Endothelial cell of umbilical vein (primary cell): Measurements from ENCODE around the gene DCHS1.

Source experiments
- GATA2 ChIP-seq: IDR thresholded peaks from 2 replicates; pipeline ENCODE4 v1.7.0; 2011; ENCODE audit warnings: low read depth, mild to moderate bottlenecking, moderate library complexity, mixed read lengths, low read length; ENCODE audit not compliant: insufficient read length, insufficient read depth
- POLR2A ChIP-seq: IDR thresholded peaks from 2 replicates; pipeline ENCODE4 v1.6.1; 2012; ENCODE audit warnings: low read depth, mild to moderate bottlenecking, control low read depth, low read length
- POLR2AphosphoS5 ChIP-seq: IDR thresholded peaks from 2 replicates; pipeline ENCODE4 v1.6.1; 2012; ENCODE audit warnings: low read depth, mild to moderate bottlenecking, control low read depth, low read length, moderate library complexity; ENCODE audit not compliant: insufficient read depth
- TF ChIP-seq, protein P1 (sequence below), 2 donors: IDR thresholded peaks; 1 replicate in 1 of 2; 2 replicates in 1 of 2; pipeline ENCODE4 v1.5.1; 2011; ENCODE audit warnings: low read length in 2 of 2, mild to moderate bottlenecking in 2 of 2, moderate library complexity in 2 of 2, control low read depth in 1 of 2, inconsistent platforms in 1 of 2, low read depth in 1 of 2; ENCODE audit not compliant: insufficient read depth in 1 of 2; ENCODE audit errors: extremely low read depth in 1 of 2
- TF ChIP-seq, protein P2 (sequence below): IDR thresholded peaks from 2 replicates; pipeline ENCODE4 v1.6.1; 2011; ENCODE audit not compliant: insufficient read depth, insufficient read length

DNA sequence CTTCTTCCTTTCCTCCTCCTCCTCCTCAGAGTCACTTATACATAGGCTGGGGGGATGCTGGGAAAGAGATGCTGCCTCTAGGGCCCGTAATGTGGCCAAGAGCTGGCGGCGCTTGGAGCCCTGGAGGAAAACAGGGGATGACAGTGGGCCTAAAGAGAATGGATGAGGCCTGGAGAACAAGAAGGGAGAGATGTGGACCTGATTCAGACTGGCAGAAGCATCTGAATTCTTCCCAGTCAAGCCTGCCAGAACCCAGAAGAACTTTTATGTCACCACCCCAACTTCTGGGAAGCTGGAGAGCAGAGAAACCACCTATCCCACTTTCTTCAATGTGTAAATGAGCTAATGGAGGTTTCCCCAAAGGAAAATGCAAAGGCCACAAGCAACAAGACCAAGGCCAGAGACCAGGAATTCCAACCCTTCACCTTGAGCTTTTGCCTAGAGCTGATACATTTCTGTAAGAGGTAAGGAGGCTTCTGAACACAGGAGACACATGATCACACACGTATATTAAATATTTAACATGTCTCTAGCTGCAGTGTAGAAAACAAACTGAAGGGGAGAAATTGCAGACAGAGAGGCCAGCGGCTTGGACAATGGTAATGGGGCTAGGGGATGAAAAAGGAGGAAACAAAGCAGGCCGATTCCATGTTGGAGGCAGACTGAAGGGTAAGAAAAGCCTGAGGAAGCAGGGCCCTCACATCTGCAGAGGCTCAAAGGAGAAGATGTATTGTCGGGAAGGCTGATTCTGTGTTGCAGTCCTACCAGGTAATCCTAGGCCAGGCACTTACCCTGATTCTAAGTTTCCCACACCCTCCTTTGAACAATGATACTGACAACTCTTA, 53.3 kb downstream of the DCHS1 start:
- TF ChIP-seq GATA2 (no peak), POLR2AphosphoS5 (no peak), POLR2A (no peak)
- TF ChIP-seq, protein P1, sequence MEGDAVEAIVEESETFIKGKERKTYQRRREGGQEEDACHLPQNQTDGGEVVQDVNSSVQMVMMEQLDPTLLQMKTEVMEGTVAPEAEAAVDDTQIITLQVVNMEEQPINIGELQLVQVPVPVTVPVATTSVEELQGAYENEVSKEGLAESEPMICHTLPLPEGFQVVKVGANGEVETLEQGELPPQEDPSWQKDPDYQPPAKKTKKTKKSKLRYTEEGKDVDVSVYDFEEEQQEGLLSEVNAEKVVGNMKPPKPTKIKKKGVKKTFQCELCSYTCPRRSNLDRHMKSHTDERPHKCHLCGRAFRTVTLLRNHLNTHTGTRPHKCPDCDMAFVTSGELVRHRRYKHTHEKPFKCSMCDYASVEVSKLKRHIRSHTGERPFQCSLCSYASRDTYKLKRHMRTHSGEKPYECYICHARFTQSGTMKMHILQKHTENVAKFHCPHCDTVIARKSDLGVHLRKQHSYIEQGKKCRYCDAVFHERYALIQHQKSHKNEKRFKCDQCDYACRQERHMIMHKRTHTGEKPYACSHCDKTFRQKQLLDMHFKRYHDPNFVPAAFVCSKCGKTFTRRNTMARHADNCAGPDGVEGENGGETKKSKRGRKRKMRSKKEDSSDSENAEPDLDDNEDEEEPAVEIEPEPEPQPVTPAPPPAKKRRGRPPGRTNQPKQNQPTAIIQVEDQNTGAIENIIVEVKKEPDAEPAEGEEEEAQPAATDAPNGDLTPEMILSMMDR (IDR thresholded peaks at IDR 0.05; ENCODE audit: extremely low read depth in 1 of 2, insufficient read depth in 1 of 2, low read depth in 1 of 2, low read length in 2 of 2): no peak
- TF ChIP-seq, protein P2, sequence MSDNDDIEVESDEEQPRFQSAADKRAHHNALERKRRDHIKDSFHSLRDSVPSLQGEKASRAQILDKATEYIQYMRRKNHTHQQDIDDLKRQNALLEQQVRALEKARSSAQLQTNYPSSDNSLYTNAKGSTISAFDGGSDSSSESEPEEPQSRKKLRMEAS: no peak
